Endothelial cell of umbilical vein (primary cell): ENCODE results near the gene RTKN2.

Experiments
- FOS ChIP-seq: IDR thresholded peaks from 2 replicates; pipeline ENCODE4 v1.6.1; 2011; ENCODE audit warnings: mild to moderate bottlenecking, low read length, moderate library complexity, borderline replicate concordance; ENCODE audit not compliant: insufficient read depth
- MYC ChIP-seq: IDR thresholded peaks from one replicate; pipeline ENCODE4 v1.6.1; 2011; ENCODE audit warnings: mild to moderate bottlenecking, low read depth, low read length
- POLR2A ChIP-seq: IDR thresholded peaks from 2 replicates; pipeline ENCODE4 v1.6.1; 2012; ENCODE audit warnings: low read depth, mild to moderate bottlenecking, control low read depth, low read length
- POLR2AphosphoS5 ChIP-seq: IDR thresholded peaks from 2 replicates; pipeline ENCODE4 v1.6.1; 2012; ENCODE audit warnings: low read depth, mild to moderate bottlenecking, control low read depth, low read length, moderate library complexity; ENCODE audit not compliant: insufficient read depth
- TF ChIP-seq, protein P1 (sequence below), 2 donors: IDR thresholded peaks; 1 replicate in 1 of 2; 2 replicates in 1 of 2; pipeline ENCODE4 v1.5.1; 2011; ENCODE audit warnings: low read length in 2 of 2, mild to moderate bottlenecking in 2 of 2, moderate library complexity in 2 of 2, control low read depth in 1 of 2, inconsistent platforms in 1 of 2, low read depth in 1 of 2; ENCODE audit not compliant: insufficient read depth in 1 of 2; ENCODE audit errors: extremely low read depth in 1 of 2

- TF ChIP-seq POLR2A (no peak), POLR2AphosphoS5 (no peak), FOS (no peak), MYC (no peak)
- TF ChIP-seq, protein P1, sequence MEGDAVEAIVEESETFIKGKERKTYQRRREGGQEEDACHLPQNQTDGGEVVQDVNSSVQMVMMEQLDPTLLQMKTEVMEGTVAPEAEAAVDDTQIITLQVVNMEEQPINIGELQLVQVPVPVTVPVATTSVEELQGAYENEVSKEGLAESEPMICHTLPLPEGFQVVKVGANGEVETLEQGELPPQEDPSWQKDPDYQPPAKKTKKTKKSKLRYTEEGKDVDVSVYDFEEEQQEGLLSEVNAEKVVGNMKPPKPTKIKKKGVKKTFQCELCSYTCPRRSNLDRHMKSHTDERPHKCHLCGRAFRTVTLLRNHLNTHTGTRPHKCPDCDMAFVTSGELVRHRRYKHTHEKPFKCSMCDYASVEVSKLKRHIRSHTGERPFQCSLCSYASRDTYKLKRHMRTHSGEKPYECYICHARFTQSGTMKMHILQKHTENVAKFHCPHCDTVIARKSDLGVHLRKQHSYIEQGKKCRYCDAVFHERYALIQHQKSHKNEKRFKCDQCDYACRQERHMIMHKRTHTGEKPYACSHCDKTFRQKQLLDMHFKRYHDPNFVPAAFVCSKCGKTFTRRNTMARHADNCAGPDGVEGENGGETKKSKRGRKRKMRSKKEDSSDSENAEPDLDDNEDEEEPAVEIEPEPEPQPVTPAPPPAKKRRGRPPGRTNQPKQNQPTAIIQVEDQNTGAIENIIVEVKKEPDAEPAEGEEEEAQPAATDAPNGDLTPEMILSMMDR (IDR thresholded peaks at IDR 0.05; ENCODE audit: extremely low read depth in 1 of 2, insufficient read depth in 1 of 2, low read depth in 1 of 2, low read length in 2 of 2), result no peak
Measured at GRCh38 chr10:62264126-62264525, 4.5 kb downstream of the RTKN2 start.
